NCI-H2227 treated with DMSO at 0.1 percent for 48 hours (cell line): Measurements from ENCODE around the gene MESP2.
"Not testable (repeated sequence)": the region's sequence is repeated elsewhere in the genome, so short reads cannot be mapped to it uniquely, and the experiment has no call there.

Source experiments
- DNase-seq: peaks from one replicate; lab custom pipeline; 2025; lab: John Stamatoyannopoulos, UW

MESP2 gene

GRCh38 chr15:89781891-89782618 is 5.9 kb downstream of the MESP2 start:
- DNase-seq: no peak

- DNase-seq: not testable (repeated sequence)
These were observed 6.5 kb downstream of the MESP2 start for GRCh38 chr15:89782619-89782950.

- DNase-seq: no peak
These were observed 7.2 kb downstream of the MESP2 start for GRCh38 chr15:89783111-89783860.

GRCh38 chr15:89783861-89784685 is 7.9 kb downstream of the MESP2 start:
- DNase-seq: no peak

- DNase-seq: no peak
These were observed 8.5 kb downstream of the MESP2 start for GRCh38 chr15:89784686-89784960.

- DNase-seq: no peak
These were observed 9.1 kb downstream of the MESP2 start for GRCh38 chr15:89785064-89785773.

- no peak for DNase-seq
These were observed 9.6 kb downstream of the MESP2 start for GRCh38 chr15:89785774-89786140.

GRCh38 chr15:89787944-89788343 is 11.8 kb downstream of the MESP2 start:
- DNase-seq: no peak

GRCh38 chr15:89788585-89788984 is 12.5 kb downstream of the MESP2 start:
- DNase-seq: not testable (repeated sequence)

GRCh38 chr15:89790206-89790605 is 14.1 kb downstream of the MESP2 start:
- DNase-seq: no peak

GRCh38 chr15:89790661-89791060 is 14.5 kb downstream of the MESP2 start:
- DNase-seq: no peak

- no peak for DNase-seq
These were observed 16.1 kb downstream of the MESP2 start for GRCh38 chr15:89792106-89792805.

GRCh38 chr15:89794627-89795241 is 18.6 kb downstream of the MESP2 start:
- no peak for DNase-seq

GRCh38 chr15:89795996-89796395 is 19.9 kb downstream of the MESP2 start:
- no peak for DNase-seq

GRCh38 chr15:89797678-89798201 is 21.6 kb downstream of the MESP2 start:
- no peak for DNase-seq

- DNase-seq: no peak
These were observed 23.1 kb downstream of the MESP2 start for GRCh38 chr15:89799011-89799911.

- no peak for DNase-seq
These were observed 23.9 kb downstream of the MESP2 start for GRCh38 chr15:89799918-89800498.

- no peak for DNase-seq
These were observed 25.5 kb downstream of the MESP2 start for GRCh38 chr15:89801471-89802195.
